Heart left ventricle (tissue), 13 donors: ENCODE measurements around the gene GBP1.
"Not testable (repeated sequence)": the region's sequence is repeated elsewhere in the genome, so short reads cannot be mapped to it uniquely, and the experiment has no call there.

Experiments
- CTCF ChIP-seq, 12 donors: fragments of 200-600 bp; sonication (generic) in 4 of 12; IDR thresholded peaks; one replicate each; pipeline versions ENCODE4 v1.5.0 to v1.8.0; 2018 to 2022; ENCODE audit warnings: antibody characterized with exemption in 12 of 12, mild to moderate bottlenecking in 5 of 12
- POLR2A ChIP-seq, 2 donors: fragments of 450-650 bp; IDR thresholded peaks; one replicate each; pipeline ENCODE4 v1.6.1; 2017; ENCODE audit warnings: antibody characterized with exemption in 2 of 2, mild to moderate bottlenecking in 2 of 2, moderate library complexity in 2 of 2
- donor health status: ischemic (EF 13 %, LVEDD 7.1; RV severe dilation, severe dysfunction).
- donor health status: DM: no; HTN: yes; CAD: no.
- donor health status: DM: no; HTN: no; CAD: no.
- donor health status: ischemic (EF 25% LVEDD 6.9; RV normal size, moderate dysfunction).
- donor health status: ischemic (EF 25% LVEDD 5.7; RV mildly dilated, moderate dysfunction).
- donor health status: ischemic (EF 35%, LVEDD 5.7; RV mildly dilated, moderate dysfunction).
- donor health status: nonischemic (EF 11% LVEDD 7.7; RV severe dilation, severe dysfunction).
- donor health status: DM: yes; HTN: yes; CAD: no.
- donor health status: PGD.
- donor health status: ischemic (EF 29% LVEDD 5.4; RV normal size, mild dysfunction).
- donor health status: nonischemic (EF 23%, LVEDD 6.1; RV moderate dilation, normal function).

DNA sequence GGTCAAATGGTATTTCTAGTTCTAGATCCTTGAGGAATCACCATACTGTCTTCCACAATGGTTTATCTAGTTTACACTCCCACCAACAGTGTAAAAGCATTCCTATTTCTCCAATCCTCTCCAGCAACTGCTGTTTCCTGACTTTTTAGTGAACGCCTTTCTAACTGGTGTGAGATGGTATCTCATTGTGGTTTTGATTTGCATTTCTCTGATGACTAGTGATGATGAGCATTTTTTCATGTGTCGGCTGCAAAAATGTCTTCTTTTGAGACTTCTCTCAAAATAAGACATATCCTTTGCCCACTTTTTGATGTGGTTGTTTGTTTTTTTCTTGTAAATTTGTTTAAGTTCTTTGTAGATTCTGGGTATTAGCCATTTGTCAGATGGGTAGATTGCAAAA is 36.0 kb downstream of the GBP1 start:
- not testable (repeated sequence) for TF ChIP-seq CTCF, POLR2A (IDR thresholded peaks at IDR 0.05)
